GM21786 (cell line): Measurements from ENCODE around the gene PLD5.
"Not testable (repeated sequence)": the region's sequence is repeated elsewhere in the genome, so short reads cannot be mapped to it uniquely, and the experiment has no call there.

Experiments
- ATAC-seq: cut with Tn5 transposase; IDR thresholded peaks from one replicate; pipeline ENCODE4 v1.9.1; 2021; ENCODE audit not compliant: unreplicated experiment

The PLD5 gene

DNA sequence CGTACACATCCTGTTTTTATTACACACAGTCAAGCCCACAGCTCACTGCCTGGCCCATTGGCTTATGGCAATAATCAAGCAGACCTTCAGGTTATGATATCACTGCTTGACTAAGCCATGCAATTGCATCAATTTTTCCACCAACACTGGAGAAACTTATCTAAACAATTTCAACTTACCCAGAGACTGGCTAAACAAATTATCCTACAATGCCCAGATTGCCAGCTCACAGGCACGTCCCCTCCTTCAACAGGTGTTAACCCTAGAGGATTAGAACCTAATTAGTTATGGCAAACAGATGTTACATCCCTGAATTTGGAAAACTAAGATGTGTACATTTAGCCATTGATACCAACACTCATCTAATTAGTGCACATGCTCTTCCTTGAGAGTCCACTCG, 310.0 kb downstream of the PLD5 start:
- not testable (repeated sequence) for ATAC-seq

DNA sequence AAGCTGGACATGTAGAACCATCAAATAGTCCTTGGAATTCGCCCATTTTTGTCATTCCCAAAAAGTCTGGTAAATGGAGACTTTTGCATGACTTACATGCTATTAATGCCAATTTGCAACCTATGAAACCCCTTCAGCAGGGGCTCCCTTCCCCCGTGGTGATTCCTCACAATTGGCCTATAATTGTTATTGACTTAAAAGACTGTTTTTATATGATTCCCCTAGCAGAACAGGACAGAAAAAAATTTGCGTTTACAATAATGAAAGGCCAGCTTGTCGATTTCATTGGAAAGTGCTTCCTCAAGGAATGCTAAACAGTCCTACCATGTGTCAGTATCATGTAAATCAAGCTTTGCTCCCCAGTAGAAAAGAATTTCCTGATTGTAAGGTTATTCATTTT, 311.5 kb downstream of the PLD5 start:
- ATAC-seq = not testable (repeated sequence)

DNA sequence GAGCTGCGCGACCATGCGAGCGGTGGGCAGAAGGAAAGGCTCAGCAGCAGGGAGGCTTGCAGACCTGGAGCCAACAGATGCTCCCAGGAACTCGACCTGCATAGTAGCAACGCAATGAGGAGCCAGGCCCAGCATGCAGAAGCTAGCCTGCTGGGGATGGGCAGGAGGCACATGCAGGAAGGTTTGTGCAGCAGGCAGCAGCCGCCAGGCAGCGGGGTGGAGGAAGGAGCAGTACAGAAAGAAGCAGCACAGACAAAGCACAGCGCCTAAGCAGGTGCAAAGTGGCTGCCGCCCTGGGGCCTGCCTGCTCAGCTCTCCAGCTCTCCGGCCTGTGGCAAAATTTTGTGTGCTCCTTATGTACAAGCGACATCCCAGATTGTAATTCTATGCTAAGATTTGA, 312.1 kb downstream of the PLD5 start:
- no peak for ATAC-seq

DNA sequence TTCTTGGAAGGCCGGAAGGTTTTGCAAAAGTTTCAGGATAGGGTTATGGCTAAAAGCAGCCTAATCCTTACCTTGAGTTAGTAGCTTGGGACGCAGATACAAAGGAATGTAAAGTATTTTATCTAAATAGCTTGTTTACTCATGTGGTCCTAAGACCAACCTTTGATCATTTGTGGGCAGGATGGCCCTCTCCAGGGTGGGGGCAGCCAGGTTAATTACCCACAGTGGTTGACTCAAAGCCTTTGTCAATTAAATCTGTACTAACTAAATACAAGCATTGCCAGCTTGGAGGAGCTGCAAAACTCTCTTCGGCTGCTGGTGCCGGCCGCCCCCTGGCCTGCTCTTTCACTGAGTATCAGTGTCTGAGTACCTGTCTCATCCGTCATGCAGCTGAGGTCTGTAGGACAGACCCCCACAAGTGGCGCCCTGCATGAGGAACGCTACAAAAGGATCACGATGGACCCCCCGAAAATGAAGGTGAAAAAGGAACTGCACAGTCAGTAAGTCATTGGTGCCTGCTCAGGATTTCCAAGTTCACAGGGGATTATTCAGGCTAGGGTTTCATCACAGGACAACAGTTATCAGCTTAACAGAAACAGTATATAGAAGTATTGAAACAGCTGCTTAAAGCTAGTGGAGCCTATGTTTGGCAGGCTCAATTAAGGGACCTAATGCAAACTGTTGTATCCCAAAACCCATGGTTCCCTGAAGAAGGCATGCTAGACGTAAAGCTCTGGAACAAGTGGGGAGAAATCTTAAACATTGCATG, 313.1 kb downstream of the PLD5 start:
- ATAC-seq = no peak

DNA sequence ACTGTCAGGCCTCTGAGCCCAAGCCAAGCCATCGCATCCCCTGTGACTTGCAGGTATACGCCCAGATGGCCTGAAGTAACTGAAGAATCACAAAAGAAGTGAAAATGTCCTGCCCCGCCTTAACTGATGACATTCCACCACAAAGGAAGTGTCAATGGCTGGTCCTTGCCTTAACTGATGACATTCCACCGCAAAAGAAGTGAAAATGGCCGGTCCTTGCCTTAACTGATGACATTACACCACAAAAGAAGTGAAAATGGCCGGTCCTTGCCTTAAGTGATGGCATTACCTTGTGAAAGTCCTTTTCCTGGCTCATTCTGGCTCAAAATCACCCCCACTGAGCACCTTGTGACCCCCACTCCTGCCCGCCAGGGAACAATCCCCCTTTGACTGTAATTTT, 314.2 kb downstream of the PLD5 start:
- not testable (repeated sequence) for ATAC-seq

DNA sequence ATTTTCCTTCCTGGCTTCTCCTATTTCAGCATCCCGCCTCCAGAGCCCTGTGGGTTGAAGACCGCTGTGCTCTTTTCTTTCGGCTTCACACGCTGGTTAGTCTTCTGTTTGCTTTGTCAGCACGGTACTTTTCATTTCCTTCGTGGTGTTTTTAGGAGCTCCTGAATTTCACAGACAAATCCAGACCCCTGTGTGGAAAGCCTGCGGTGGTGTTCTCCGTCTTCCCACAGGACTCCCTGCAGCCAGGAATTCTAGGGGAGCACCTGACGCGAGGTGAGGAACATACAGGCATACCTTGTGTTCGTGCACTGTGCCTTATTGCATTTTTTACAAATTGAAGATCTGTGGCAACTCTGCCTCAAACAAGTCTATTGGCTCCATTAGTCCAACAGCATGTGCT, 315.4 kb downstream of the PLD5 start:
- ATAC-seq = no peak

DNA sequence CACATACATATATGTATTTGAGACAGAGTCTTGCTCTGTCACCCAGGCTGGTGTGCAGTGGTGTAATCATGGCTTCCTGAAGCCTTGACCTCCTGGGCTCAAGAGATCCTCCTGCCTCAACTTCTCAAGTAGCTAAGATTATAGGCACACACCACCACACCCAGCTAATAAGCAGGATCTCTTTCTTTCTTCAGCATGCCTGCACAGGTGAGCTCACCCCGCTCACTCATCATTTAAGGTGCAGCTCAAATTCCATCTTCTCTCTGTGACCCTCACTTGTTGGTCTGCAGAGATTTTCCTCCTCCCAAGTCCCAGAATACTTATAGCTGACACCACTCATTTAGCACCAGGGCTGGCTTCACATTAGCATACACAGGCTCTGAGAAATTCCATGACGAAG, 316.5 kb downstream of the PLD5 start:
- ATAC-seq = no peak

DNA sequence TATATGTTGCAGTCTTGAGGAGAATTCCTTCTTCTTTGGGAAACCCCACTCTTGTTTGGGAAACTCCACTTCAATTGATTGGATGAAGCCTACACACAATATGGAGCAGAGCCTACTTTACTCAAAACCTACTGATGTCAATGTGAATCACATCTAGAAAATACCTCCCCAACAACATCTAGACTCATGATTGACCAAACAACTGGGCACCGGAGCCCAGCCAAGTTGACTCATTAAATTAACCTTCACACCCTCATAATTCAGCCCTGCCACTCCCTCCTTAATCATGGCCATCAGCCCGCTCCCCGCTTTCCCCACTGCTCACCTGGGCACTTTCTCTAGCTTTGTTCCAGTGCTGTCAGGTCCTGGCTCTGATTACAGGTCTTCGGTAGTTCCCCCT, 317.5 kb downstream of the PLD5 start:
- ATAC-seq = no peak

DNA sequence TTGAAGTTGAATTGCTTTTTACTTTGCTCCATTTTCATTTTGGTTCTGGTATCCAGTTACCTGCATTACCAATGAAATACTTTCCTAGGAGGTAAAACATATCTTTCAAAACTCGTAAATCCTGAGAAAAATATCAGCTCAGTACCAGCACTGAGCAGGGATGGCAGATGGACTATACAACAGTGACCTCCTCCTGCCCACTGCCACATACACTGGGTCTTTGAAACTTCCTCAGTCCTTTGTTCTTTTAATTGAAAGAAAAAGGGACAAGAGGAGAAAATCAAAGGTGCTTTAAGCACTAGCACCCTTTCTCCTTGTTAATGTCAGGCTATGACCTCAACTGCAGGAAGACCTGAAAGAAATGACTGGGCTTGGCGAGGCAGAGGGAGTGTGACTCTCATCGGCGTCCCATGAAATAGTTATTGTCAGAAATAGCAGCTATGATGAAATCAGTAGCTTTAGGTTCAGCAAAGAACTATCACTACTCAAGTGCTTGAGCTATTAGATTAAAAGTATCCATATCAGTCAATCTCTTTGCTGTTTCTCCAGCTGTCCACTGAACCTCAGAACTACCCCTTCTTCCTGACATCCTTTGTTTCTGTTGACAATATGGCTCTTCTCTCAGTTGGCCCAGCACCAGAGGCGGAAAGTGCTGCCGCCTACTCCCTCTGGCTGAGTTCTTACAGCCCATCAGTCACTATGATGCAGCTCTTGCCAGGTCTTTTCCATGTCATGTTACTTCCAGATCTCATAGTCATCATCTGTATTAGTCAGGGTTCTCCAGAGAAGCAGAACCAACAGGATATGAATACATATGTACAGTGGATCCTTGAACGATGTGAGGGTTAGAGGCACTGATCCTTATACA, 318.6 kb downstream of the PLD5 start:
- ATAC-seq = no peak

DNA sequence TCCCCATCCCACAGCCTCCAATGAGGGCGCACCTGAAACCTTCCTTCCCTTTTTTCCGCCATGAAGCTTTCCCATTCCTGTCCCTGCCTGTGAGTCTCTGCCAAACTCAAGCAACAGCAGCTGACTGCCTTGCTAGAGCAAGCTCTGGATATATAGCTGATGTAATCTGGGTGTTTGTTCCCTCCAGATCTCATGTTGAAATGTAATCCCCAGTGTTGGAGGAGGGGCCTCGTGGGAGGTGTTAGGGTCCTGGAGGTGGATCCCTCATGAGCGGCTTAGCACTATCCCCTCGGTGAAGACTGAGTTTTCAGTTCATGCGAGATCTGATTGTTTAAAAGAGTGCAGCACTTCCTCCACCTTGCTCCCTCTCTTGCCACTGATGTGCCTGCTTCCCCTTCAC, 321.2 kb downstream of the PLD5 start:
- ATAC-seq = no peak

DNA sequence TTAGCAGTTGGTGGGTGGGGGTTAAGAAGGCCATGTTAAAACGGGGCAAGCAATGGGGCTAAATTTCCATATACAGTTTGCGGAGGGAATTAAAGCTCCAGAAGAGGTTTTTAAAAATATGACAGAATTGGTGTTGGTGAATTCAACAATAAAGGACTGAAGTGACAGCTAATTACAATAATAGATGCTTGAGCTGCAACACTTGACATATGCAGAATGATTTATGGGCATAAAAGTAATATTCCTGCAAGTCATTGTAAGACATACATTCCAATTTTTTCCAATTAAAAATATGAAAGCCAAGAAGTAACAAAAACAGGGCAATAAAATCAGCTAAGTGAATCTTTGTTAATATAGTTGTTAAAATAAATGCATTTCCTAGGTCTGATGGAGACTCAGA, 323.4 kb downstream of the PLD5 start:
- no peak for ATAC-seq

DNA sequence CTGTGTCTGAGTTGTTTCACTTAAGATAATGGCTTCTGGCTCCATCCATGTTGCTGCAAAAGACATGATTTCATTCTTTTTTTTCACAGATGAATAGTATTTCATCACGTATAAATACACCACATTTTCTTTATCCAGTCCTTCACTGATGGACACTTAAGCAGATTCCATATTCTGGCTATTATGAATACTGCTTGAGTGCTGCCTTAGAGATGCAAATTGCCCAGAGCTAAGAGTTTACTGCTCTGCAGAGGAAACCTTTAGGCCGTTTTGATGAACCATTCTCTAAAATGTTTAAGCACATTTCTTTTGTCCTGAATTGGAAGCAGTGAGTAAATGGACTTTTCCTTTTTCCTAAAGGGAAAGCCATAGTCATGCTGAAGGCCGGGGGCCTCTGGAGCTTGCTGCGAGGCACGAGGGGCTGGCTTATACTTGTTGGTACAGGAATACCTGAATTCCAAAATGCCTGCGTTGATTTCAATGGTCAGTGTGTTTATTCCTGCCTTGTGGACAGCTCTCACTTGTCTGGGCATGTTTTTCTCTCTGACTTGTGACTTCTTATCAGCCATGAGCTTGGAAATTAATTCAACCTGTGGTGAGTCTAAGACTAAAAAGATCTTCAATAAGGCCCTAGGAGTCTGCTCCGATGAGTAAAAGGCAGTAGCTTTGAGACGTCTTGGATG, 324.6 kb downstream of the PLD5 start:
- no peak for ATAC-seq

DNA sequence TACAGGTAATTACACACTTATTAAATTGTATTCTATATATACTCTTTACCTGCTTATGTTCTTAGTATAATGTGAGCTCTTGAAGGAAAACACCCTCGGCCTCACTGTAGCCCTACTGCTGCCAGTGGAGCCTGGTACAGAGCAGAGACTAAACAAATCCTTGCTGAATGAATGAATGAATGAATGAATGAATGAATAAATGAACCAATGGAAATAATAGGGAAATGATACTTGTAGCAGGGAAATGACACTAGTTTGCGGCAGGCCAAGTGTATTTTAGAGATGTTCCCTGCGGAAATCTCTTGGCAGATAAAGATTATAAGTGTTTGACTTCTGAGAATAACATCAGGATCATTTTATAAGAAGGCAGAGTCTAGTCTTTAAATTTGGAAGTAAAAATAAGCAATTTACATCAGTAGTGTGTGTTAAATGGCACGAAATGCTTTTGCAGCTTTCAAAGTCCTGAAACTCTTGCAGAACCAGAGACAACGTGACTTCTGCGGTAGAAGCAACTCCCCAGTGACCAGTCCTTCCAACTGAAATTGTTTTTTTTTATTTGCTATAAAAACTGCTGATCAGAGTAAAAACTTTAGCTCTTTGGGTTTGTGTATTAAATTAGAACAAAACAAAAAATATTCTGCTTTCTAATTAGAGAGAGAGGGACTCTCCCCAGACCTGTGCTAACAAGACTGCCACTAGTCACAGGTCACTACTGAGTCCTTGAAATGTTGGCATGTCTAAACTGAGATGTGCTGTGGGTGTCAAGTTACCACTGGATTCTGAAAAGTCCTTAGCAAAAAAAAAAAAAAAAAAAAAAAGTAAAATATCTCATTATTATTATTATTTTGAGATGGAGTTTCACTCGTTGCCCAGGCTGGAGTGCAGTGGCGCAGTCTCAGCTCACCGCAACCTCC, 326.3 kb downstream of the PLD5 start:
- no peak for ATAC-seq

DNA sequence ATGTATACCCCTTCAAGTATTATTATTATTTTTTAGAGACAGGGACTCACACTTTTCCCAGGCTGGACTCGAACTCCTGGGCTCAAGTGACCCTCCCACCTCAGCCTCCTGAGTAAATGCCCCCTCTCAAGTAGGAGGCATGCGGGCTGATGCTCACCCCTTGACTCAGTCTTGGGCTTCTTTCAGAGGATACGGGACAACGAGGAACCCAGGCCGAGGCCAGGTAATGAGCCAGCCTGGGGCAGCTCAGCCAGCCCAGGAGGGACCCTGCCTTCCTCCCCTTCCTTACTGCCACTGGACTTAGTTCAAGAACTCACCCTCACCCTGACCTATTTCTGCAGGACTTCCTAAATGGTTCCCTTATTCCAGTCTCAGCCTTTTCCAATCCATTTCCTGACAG, 327.6 kb downstream of the PLD5 start:
- ATAC-seq = no peak

DNA sequence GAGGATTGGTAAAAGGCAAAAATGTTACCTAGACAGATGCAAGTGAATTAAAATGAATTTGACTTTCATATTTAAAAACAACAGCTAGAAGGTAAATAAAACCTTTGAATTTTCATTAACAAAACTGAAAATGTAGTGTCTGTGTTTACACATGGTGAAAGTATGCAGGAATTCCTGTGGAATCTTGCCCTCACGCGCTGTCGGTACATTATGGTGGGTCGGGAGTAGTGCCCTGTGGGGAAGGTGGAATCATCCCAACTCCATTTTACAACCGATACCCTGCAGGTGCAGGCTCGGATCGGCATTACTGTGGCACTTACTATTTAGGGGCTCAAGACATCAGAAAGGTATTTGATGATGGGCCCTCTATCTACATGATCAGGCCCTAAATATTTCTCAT, 328.4 kb downstream of the PLD5 start:
- ATAC-seq = no peak

DNA sequence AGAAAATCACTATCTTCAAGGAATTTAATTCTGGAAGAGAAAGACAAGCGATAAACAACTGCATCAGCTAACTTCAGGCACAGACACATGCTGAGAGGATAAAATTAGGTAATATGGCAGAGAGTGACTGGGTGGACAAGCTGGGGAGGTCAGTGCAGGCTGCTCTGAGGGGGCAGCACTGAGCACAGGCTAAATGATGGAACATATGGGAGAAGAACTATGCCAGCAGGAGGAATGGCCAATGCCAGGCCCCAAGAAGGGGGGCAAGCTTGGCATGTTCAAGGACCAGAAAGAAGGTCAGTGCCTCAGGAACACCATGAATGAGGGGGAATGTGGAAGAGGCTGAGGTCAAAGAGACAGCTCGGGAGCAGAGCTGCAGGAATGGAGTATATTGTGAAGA, 334.9 kb downstream of the PLD5 start:
- ATAC-seq = no peak

DNA sequence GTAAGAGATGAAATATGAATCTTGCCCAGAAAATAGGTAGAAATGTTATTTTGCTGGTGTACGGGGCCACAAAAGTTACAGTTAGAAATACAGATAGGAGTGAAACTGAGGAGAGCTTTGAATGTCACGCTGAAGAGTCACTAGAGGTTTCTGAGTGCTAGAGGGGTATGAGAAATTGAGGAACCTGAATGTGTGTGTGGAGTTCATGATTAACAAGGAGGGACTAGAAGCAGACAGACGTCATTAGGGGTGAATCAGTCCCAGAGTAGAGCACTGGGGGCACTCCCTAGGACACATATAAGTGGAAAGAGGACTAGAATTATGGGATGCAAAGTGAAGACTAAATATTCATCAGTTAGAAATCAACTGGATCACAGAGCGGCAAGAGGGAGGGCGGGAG, 336.7 kb downstream of the PLD5 start:
- peak; percentile 79 for ATAC-seq

DNA sequence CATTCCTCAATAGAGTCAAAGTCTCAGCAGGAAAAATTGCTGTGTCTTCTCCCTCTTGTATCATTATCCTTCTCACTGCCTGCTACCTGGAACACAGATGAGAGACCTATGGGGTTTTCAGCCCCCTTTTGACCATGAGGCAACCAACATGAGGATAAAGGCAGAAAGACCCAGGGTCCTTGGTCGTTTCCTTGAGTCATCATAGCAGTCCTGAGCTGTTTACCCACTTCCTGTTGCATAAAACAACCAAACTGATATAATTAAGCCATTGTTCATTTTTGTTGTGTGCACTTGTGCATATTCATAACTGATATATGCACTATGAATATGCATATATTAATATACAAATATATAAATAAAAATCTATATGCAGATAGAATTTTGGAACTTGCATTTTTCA, 337.3 kb downstream of the PLD5 start:
- ATAC-seq = peak; percentile 34

DNA sequence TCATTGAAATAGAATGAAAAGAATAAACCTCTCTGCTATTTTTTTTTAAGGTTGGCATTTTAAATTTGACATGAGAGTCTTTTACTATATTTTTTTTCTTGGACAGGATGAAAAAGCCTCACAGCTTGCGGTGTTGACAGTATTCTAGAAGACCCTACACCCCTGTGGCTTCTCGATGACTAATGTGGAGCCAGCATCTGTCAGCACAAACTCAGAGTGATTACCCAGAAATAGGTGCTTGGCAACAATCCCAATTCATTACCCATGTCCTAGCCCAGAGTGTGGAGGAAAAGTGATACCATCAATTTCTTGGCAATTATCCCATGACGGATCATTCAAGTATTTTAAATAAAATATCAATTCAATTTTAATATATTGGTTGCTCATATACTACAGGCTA, 338.8 kb downstream of the PLD5 start:
- ATAC-seq = no peak

DNA sequence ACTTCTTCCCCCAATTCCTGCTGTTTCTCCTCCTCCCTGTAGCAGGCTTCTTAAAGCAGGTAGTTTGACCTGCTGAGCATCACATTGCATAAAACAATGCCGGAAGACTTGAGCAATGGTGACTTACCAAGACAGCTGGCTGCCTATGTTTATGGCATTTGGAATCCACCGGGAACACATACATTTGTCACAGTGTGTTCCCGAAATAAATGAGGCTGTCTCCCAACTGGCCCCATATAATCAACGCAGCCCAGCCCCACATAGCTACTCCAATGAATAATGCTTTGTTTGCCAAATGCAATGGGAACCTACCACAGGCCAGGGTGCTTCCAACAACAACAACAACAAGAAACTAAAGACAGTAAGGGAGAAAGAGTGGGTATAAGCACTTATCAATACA, 339.5 kb downstream of the PLD5 start:
- ATAC-seq = no peak

DNA sequence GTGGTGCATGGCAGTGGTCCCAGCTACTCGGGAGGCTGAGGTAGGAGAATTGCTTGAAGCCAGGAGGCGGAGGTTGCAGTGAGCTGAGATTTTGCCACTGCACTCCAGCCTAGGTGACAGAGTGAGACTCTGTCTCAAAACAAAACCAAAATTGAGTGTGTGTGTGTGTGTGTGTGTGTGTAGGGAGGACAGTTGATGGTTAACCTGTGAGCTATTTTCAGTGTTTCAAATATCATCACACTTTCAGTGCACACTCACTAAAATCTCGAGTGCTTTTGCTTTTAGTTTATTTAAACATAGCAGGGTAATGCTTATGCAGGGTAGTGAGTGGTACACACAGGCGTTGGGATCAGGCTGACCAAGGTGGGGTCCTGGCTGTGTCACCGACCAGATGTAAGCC, 344.7 kb downstream of the PLD5 start:
- ATAC-seq = peak; percentile 85
